Stimulated activated CD8-positive, alpha-beta memory T cell treated with anti-CD3 and anti-CD28 coated beads, Interleukin-15, amount 100 ng/mL, for 48 hours (primary cell): ENCODE results near the gene SEC16A.

Source experiments
- DNase-seq, 2 donors: peaks; one replicate each; pipeline ENCODE4 v3.0.0-alpha.2; 2020; ENCODE audit warnings: low read depth in 2 of 2

SEC16A gene

GRCh38 chr9:136482793-136483588 lies at the start of gene SEC16A:
Gene SEC16A, minus strand, starts transcription at chr9:136483040. Its CDS starts 5,425 bp downstream, at chr9:136477615.
- DNase-seq, result peak; percentile 99

GRCh38 chr9:136531904-136532798 lies 49.3 kb upstream of the SEC16A start:
- DNase-seq, result no peak

- no peak for DNase-seq
Observed at GRCh38 chr9:136531186-136531903, 48.5 kb upstream of the SEC16A start.

- DNase-seq, result no peak
Observed at GRCh38 chr9:136530461-136531089, 47.7 kb upstream of the SEC16A start.

GRCh38 chr9:136529516-136530460 lies 46.9 kb upstream of the SEC16A start:
- no peak for DNase-seq

- DNase-seq, result no peak
Observed at GRCh38 chr9:136528716-136529341, 46.0 kb upstream of the SEC16A start.

GRCh38 chr9:136527721-136528710 lies 45.2 kb upstream of the SEC16A start:
- no peak for DNase-seq

- DNase-seq, result no peak
Observed at GRCh38 chr9:136527131-136527530, 44.3 kb upstream of the SEC16A start.

GRCh38 chr9:136526625-136527066 lies 43.8 kb upstream of the SEC16A start:
- no peak for DNase-seq

GRCh38 chr9:136525841-136526499 lies 43.1 kb upstream of the SEC16A start:
- DNase-seq, result no peak

GRCh38 chr9:136525207-136525606 lies 42.4 kb upstream of the SEC16A start:
- no peak for DNase-seq

GRCh38 chr9:136522314-136523237 lies 39.7 kb upstream of the SEC16A start:
- no peak for DNase-seq

GRCh38 chr9:136521537-136521936 lies 38.7 kb upstream of the SEC16A start:
- DNase-seq, result no peak

GRCh38 chr9:136520053-136520540 lies 37.3 kb upstream of the SEC16A start:
- no peak for DNase-seq

GRCh38 chr9:136519263-136520052 lies 36.6 kb upstream of the SEC16A start:
- no peak for DNase-seq

GRCh38 chr9:136518623-136519022 lies 35.8 kb upstream of the SEC16A start:
- no peak for DNase-seq
